Peyer's patch (tissue), 4 donors: ENCODE data around the gene SVIP.

Experiments
- POLR2A ChIP-seq, 2 donors: fragments of 450-650 bp; IDR thresholded peaks; one replicate each; pipeline ENCODE4 v1.5.1; 2017; ENCODE audit warnings: antibody characterized with exemption in 2 of 2, mild to moderate bottlenecking in 2 of 2, moderate library complexity in 2 of 2
- TF ChIP-seq, protein P1 (sequence below), 6 experiments: fragments of 450-650 bp in 4 of 6; fragments of 200-600 bp in 2 of 6; sonication (generic) in 1 of 6; IDR thresholded peaks; one replicate each; pipeline ENCODE4 v1.5.1; 2017 to 2019; ENCODE audit warnings: antibody characterized with exemption in 6 of 6, mild to moderate bottlenecking in 3 of 6, moderate library complexity in 1 of 6

DNA sequence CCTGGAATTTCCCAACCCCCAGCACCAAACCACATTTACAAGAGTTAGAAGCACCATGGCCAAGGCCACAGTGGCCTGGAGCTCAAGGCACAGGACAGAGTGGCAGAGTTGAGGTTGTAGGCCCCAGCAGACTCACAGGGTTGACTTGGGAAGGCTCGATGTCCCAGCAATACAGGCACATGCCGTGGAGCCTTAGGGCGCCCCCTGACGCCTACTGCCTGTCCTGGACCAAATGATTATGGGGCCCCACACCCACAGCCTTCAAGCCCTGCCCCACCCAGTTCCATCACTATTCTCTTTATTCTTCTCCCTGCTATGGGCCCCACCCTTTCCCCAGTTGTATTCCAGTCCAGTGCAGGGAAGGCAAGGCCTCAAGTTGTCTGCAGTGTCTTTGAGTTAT is 30.6 kb upstream of the SVIP start, which contains the start of gene CCDC179:
- TF ChIP-seq, protein P1, sequence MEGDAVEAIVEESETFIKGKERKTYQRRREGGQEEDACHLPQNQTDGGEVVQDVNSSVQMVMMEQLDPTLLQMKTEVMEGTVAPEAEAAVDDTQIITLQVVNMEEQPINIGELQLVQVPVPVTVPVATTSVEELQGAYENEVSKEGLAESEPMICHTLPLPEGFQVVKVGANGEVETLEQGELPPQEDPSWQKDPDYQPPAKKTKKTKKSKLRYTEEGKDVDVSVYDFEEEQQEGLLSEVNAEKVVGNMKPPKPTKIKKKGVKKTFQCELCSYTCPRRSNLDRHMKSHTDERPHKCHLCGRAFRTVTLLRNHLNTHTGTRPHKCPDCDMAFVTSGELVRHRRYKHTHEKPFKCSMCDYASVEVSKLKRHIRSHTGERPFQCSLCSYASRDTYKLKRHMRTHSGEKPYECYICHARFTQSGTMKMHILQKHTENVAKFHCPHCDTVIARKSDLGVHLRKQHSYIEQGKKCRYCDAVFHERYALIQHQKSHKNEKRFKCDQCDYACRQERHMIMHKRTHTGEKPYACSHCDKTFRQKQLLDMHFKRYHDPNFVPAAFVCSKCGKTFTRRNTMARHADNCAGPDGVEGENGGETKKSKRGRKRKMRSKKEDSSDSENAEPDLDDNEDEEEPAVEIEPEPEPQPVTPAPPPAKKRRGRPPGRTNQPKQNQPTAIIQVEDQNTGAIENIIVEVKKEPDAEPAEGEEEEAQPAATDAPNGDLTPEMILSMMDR (IDR thresholded peaks at IDR 0.05): no peak
- TF ChIP-seq POLR2A (IDR thresholded peaks at IDR 0.05): no peak
